ENCODE measurements around the gene LRRC17.

- TF ChIP-seq ZNF580 (tag by site-specific recombination; IDR thresholded peaks at IDR 0.05) (no peak), REST (tag by site-specific recombination; IDR thresholded peaks at IDR 0.05) (no peak), CTCF (tag by site-specific recombination; IDR thresholded peaks at IDR 0.05) (no peak), ZNF114 (tag by site-specific recombination; IDR thresholded peaks at IDR 0.05) (no peak), ZBTB1 (tag by site-specific recombination; IDR thresholded peaks at IDR 0.05) (no peak), ZNF777 (tag by site-specific recombination; IDR thresholded peaks at IDR 0.05; ENCODE audit: borderline replicate concordance) (no peak), ZNF133 (tag by site-specific recombination; IDR thresholded peaks at IDR 0.05) (no peak), ZBTB7A (tag by site-specific recombination; IDR thresholded peaks at IDR 0.05; ENCODE audit: low read depth) (no peak), PRDM1 (tag by site-specific recombination; IDR thresholded peaks at IDR 0.05) (no peak), ZNF433 (tag by site-specific recombination; IDR thresholded peaks at IDR 0.05; ENCODE audit: low read depth) (no peak), ZNF785 (tag by site-specific recombination; IDR thresholded peaks at IDR 0.05) (no peak)
Observed at GRCh38 chr7:102991077-102991539, 78.3 kb downstream of the LRRC17 start.

Measured in HEK293 (cell line).